ENCODE measurements around the gene IRX6. TPM values are rescaled to one million over a fixed set of nuclear protein-coding genes. Genes with fewer than 3 reads are reported as not detected.

The IRX6 gene
- total and polyA plus RNA-seq, 3 donors from 2014 or later: 0.12 to 0.63 (median 0.50) TPM

DNA sequence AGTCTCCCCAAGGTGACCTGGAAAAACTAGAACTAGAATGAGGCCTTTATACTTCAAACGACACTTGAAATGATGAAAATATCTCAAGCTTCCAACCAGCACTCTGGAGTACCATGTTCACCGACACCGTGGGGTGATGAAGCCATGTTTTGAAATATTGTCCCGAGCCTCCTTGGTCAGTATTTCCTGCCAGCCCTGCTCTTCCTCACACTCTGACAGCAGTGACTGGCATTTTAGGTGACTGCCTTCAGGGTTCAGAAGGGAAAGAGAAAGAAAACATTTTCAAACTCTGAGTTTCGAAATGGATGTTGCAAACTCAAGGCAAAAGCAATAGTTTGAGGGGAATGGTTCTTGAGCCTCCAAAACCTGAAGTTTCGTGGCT lies 39.3 kb upstream of the IRX6 start:
- DNase-seq: no peak
- WGBS, 2 donors: 84 to 89% methylated on average over 6 of the region's 6 CpGs
- TF ChIP-seq, protein P1, sequence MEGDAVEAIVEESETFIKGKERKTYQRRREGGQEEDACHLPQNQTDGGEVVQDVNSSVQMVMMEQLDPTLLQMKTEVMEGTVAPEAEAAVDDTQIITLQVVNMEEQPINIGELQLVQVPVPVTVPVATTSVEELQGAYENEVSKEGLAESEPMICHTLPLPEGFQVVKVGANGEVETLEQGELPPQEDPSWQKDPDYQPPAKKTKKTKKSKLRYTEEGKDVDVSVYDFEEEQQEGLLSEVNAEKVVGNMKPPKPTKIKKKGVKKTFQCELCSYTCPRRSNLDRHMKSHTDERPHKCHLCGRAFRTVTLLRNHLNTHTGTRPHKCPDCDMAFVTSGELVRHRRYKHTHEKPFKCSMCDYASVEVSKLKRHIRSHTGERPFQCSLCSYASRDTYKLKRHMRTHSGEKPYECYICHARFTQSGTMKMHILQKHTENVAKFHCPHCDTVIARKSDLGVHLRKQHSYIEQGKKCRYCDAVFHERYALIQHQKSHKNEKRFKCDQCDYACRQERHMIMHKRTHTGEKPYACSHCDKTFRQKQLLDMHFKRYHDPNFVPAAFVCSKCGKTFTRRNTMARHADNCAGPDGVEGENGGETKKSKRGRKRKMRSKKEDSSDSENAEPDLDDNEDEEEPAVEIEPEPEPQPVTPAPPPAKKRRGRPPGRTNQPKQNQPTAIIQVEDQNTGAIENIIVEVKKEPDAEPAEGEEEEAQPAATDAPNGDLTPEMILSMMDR (IDR thresholded peaks at IDR 0.05): no peak
- no peak for TF ChIP-seq POLR2A (IDR thresholded peaks at IDR 0.05)
- no peaks in the 10 kb centered on the region for H3K36me3 ChIP-seq (ENCODE audit: low read depth, missing control alignments)
- no peaks in the 10 kb centered on the region for H3K9me3 ChIP-seq
- no peak overlapping the region for H3K27ac ChIP-seq
- intact Hi-C loops (cut with DNase I; ENCODE audit: low total_unique reads): no loop called here
- no peaks in the 10 kb centered on the region for H3K4me1 ChIP-seq
- H3K27me3 ChIP-seq: no peaks in the 10 kb centered on the region
- no peak overlapping the region for H3K4me3 ChIP-seq

DNA sequence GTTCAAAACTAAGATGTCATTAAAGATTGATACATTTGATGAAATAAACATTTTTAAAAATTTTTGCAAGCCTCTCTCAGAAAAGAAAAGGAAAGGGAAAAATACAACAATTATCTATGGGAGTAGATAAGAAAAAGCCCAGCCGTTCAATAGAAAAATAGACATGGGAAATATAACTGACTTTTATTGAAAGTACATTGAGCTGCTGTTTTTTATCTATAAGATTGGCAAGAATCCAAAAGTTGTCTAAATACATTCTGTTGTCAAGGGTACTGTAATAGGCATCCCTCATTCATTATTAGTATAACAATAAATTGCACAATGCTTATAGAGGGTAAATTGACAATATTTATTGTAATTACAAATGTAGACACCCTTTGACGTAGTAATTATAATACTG lies 38.4 kb upstream of the IRX6 start:
- Histone ChIP-seq H3K27ac (no peak overlapping the region), H3K27me3 (no peaks in the 10 kb centered on the region), H3K36me3 (ENCODE audit: low read depth, missing control alignments) (no peaks in the 10 kb centered on the region), H3K4me3 (no peak overlapping the region), H3K9me3 (no peaks in the 10 kb centered on the region), H3K4me1 (no peaks in the 10 kb centered on the region)
- intact Hi-C loops (cut with DNase I; ENCODE audit: low total_unique reads): no loop called here
- DNase-seq: no peak
- 47 to 49% methylated on average over 2 of the region's 2 CpGs for WGBS, 2 donors
- TF ChIP-seq, protein P1 (IDR thresholded peaks at IDR 0.05): no peak
- no peak for TF ChIP-seq POLR2A (IDR thresholded peaks at IDR 0.05)

DNA sequence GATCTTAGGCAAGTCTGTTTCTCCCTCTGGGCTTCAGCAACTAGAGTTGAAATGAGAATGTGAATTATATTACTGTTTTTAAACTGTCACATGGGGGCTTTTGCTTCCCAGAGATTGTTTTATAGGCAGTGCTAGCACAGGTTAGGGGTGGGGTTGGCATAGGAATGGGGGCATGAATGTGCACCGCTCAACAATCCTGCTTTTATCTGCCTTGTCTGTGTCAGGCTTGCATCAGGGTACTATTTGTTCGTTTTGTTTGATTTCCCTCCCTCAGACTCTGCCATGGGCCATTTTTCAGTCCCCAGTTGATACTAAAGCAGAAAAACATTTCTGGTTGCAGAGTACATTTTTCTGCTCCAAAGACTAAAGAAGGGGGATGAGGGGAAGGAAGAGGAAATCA lies 34.6 kb upstream of the IRX6 start:
- no peaks in the 10 kb centered on the region for H3K9me3 ChIP-seq
- H3K4me3 ChIP-seq: no peak overlapping the region
- no peak overlapping the region for H3K27ac ChIP-seq
- no peaks in the 10 kb centered on the region for H3K4me1 ChIP-seq
- no peak for DNase-seq
- no peaks in the 10 kb centered on the region for H3K27me3 ChIP-seq
- H3K36me3 ChIP-seq (ENCODE audit: low read depth, missing control alignments): no peaks in the 10 kb centered on the region
- intact Hi-C loops (cut with DNase I; ENCODE audit: low total_unique reads): no loop called here
- 58 to 84% methylated on average over 2 of the region's 2 CpGs for WGBS, 2 donors
- no peak for TF ChIP-seq POLR2A (IDR thresholded peaks at IDR 0.05)
- TF ChIP-seq, protein P1 (IDR thresholded peaks at IDR 0.05): no peak

DNA sequence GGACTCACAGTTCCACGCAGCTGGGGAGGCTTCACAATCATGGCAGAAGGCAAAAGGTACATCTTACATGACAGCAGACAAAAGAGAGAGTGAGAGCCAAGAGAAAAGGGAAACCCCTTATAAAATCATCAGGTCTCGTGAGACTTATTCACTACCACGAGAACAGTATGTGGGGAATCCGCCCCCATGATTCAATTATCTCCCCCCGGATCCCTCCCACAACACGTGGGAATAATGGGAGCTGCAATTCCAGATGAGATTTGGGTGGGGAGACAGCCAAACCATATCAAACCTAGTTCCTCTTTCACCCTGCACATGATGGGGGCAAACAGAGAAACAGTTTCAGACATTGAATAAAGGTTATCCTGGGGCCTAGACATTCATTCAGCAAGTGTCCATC lies 32.2 kb upstream of the IRX6 start:
- 69% methylated on average over 6 of the region's 6 CpGs for WGBS, 2 donors
- TF ChIP-seq POLR2A (IDR thresholded peaks at IDR 0.05): no peak
- TF ChIP-seq, protein P1 (IDR thresholded peaks at IDR 0.05): no peak
- DNase-seq: no peak

DNA sequence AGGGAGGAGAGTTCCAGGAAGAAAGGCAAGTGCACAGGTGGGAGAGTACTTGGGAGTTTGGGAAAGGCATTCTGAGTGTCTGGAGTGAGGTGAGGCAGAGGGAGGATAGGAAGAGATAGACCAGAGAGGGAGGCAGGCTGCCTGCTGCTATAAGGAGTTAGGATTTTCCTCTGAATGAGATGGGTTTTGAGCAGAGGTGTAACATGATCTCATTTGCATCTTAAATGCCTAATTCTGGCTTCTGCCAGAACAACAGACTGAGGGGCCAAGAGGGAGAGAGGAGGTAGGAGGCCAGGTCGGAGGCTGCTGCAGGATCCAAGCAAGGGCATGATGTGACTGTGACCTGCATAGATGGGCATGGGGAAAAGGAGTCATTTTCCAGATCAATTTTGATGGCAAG lies 31.5 kb upstream of the IRX6 start:
- WGBS, 2 donors: 50 to 62% methylated on average over 1 of the region's 1 CpG

More for the DNA sequence above, 32.2 kb upstream of the IRX6 start:
- H3K27ac ChIP-seq: no peak overlapping the region
- H3K9me3 ChIP-seq: no peaks in the 10 kb centered on the region
- no peak overlapping the region for H3K4me3 ChIP-seq
- H3K36me3 ChIP-seq (ENCODE audit: low read depth, missing control alignments): no peaks in the 10 kb centered on the region
- no peaks in the 10 kb centered on the region for H3K27me3 ChIP-seq
- no peaks in the 10 kb centered on the region for H3K4me1 ChIP-seq
- intact Hi-C loops (cut with DNase I; ENCODE audit: low total_unique reads): no loop called here

More for the DNA sequence above, 31.5 kb upstream of the IRX6 start:
- Histone ChIP-seq H3K4me1 (no peaks in the 10 kb centered on the region), H3K27me3 (no peaks in the 10 kb centered on the region), H3K36me3 (ENCODE audit: low read depth, missing control alignments) (no peaks in the 10 kb centered on the region), H3K27ac (no peak overlapping the region), H3K9me3 (no peaks in the 10 kb centered on the region), H3K4me3 (no peak overlapping the region)
- intact Hi-C loops (cut with DNase I; ENCODE audit: low total_unique reads): no loop called here
- TF ChIP-seq, protein P1 (IDR thresholded peaks at IDR 0.05): no peak
- DNase-seq: no peak

Measured in testis (tissue), 3 donors.